Measurements from ENCODE around the gene CDK5R1.
"Not testable (repeated sequence)": the region's sequence is repeated elsewhere in the genome, so short reads cannot be mapped to it uniquely, and the experiment has no call there.

Gene CDK5R1

GRCh38 chr17:32486701-32487472 is at the start of gene CDK5R1:
Gene CDK5R1, plus strand, starts transcription at chr17:32486993. Its CDS starts 628 bp downstream, at chr17:32487621.
- DNase-seq = peak; percentile 78

GRCh38 chr17:32440722-32441121 is 46.1 kb upstream of the CDK5R1 start:
- DNase-seq = no peak

GRCh38 chr17:32441886-32442285 is 44.9 kb upstream of the CDK5R1 start:
- DNase-seq = no peak

GRCh38 chr17:32443827-32444300 is 42.9 kb upstream of the CDK5R1 start:
- DNase-seq = no peak

- peak; percentile 99 for DNase-seq
These were observed 42.3 kb upstream of the CDK5R1 start, which contains the start of gene PSMD11 for GRCh38 chr17:32444301-32445073. Gene PSMD11, plus strand, starts transcription at chr17:32444510. Its CDS starts 14 bp downstream, at chr17:32444524.

GRCh38 chr17:32445074-32445415 is 41.7 kb upstream of the CDK5R1 start:
- DNase-seq = peak; percentile 15

- no peak for DNase-seq
These were observed 41.3 kb upstream of the CDK5R1 start for GRCh38 chr17:32445497-32445896.

- no peak for DNase-seq
These were observed 40.8 kb upstream of the CDK5R1 start for GRCh38 chr17:32445971-32446370.

- no peak for DNase-seq
These were observed 39.8 kb upstream of the CDK5R1 start for GRCh38 chr17:32446949-32447348.

GRCh38 chr17:32449963-32450362 is 36.8 kb upstream of the CDK5R1 start:
- DNase-seq = no peak

GRCh38 chr17:32450379-32450778 is 36.4 kb upstream of the CDK5R1 start:
- not testable (repeated sequence) for DNase-seq

GRCh38 chr17:32451879-32452278 is 34.9 kb upstream of the CDK5R1 start:
- no peak for DNase-seq

GRCh38 chr17:32452281-32452680 is 34.5 kb upstream of the CDK5R1 start:
- no peak for DNase-seq

GRCh38 chr17:32453370-32453769 is 33.4 kb upstream of the CDK5R1 start:
- DNase-seq = no peak

GRCh38 chr17:32458371-32458770 is 28.4 kb upstream of the CDK5R1 start:
- no peak for DNase-seq

- DNase-seq = no peak
These were observed 26.7 kb upstream of the CDK5R1 start for GRCh38 chr17:32460054-32460453.

- DNase-seq = no peak
These were observed 25.3 kb upstream of the CDK5R1 start for GRCh38 chr17:32461498-32461852.

GRCh38 chr17:32461853-32462617 is 24.8 kb upstream of the CDK5R1 start:
- DNase-seq = peak; percentile 76

GRCh38 chr17:32463304-32463703 is 23.5 kb upstream of the CDK5R1 start:
- DNase-seq = no peak

GRCh38 chr17:32464374-32464773 is 22.4 kb upstream of the CDK5R1 start:
- no peak for DNase-seq

- DNase-seq = no peak
These were observed 18.8 kb upstream of the CDK5R1 start for GRCh38 chr17:32467949-32468348.

- no peak for DNase-seq
These were observed 16.2 kb upstream of the CDK5R1 start for GRCh38 chr17:32470405-32471167.

GRCh38 chr17:32471652-32472051 is 15.1 kb upstream of the CDK5R1 start:
- no peak for DNase-seq

Measured in CD4-positive, alpha-beta T cell treated with Interleukin-21 for 1 hour (primary cell).